H1 (cell line): ENCODE data around the gene FLVCR2.

Experiments used
- EZH2 ChIP-seq: fragments of 200-600 bp; sonication (generic); IDR thresholded peaks from 2 replicates; pipeline ENCODE4 v1.7.1; 2012; ENCODE audit warnings: low read depth, mild to moderate bottlenecking, moderate library complexity, low read length, inconsistent platforms; ENCODE audit not compliant: severe bottlenecking
- POLR2A ChIP-seq, 2 experiments: IDR thresholded peaks; 1 replicate in 1 of 2; 2 replicates in 1 of 2; pipeline ENCODE4 v1.6.1; 2011; ENCODE audit warnings: low read depth in 2 of 2, low read length in 2 of 2, mild to moderate bottlenecking in 2 of 2; ENCODE audit errors: control extremely low read depth in 1 of 2
- SIX5 ChIP-seq: IDR thresholded peaks from 2 replicates; pipeline ENCODE4 v1.6.1; 2011; ENCODE audit warnings: mild to moderate bottlenecking, low read depth, low read length

- no peak for TF ChIP-seq SIX5
- no peak for TF ChIP-seq EZH2
- no peak for TF ChIP-seq POLR2A (IDR thresholded peaks at IDR 0.05; ENCODE audit: control extremely low read depth in 1 of 2, low read depth in 2 of 2, low read length in 2 of 2)
Observed at GRCh38 chr14:75657331-75657730, 78.9 kb downstream of the FLVCR2 start.
